Left renal cortex interstitium (tissue), 4 donors: ENCODE measurements around the gene ADRA2A. TPM values are rescaled to one million over a fixed set of nuclear protein-coding genes. Genes with fewer than 3 reads are reported as not detected.

ENCODE experiments used
- DNase-seq, 4 donors: peaks; one replicate each; pipeline ENCODE4 v3.0.0-alpha.2; 2013; ENCODE audit warnings: low read depth in 4 of 4, low spot score in 2 of 4, missing footprints in 1 of 4
- polyA plus RNA-seq, 4 donors: library from polyadenylated mRNA; unstranded; fragments of 120-200 nt; gene quantifications; one replicate each; pipeline ENCODE4 v1.2.1, GENCODE V29; 2013; ENCODE audit not compliant: insufficient read length in 4 of 4

The ADRA2A gene
- polyA plus RNA-seq, 4 donors, result 2.6 to 4.8 (median 3.3) TPM

GRCh38 chr10:111109501-111110242, 32.8 kb downstream of the ADRA2A start:
- DNase-seq, result peak in 1 of 4 donors; percentile 16

- no peak for DNase-seq
These were observed 33.9 kb downstream of the ADRA2A start for GRCh38 chr10:111110771-111111170.

- no peak for DNase-seq
These were observed 35.5 kb downstream of the ADRA2A start for GRCh38 chr10:111112333-111112732.

- no peak for DNase-seq
These were observed 36.6 kb downstream of the ADRA2A start for GRCh38 chr10:111113238-111113960.

- no peak for DNase-seq
These were observed 37.3 kb downstream of the ADRA2A start for GRCh38 chr10:111113961-111114757.

GRCh38 chr10:111114758-111115500, 38.1 kb downstream of the ADRA2A start:
- no peak for DNase-seq

GRCh38 chr10:111116211-111116610, 39.4 kb downstream of the ADRA2A start:
- no peak for DNase-seq

- DNase-seq, result no peak
These were observed 40.1 kb downstream of the ADRA2A start for GRCh38 chr10:111116762-111117445.

GRCh38 chr10:111117528-111118277, 40.9 kb downstream of the ADRA2A start:
- DNase-seq, result no peak

GRCh38 chr10:111118758-111119157, 41.9 kb downstream of the ADRA2A start:
- DNase-seq, result no peak

- no peak for DNase-seq
These were observed 42.8 kb downstream of the ADRA2A start for GRCh38 chr10:111119637-111120036.

- no peak for DNase-seq
These were observed 45.3 kb downstream of the ADRA2A start for GRCh38 chr10:111122127-111122526.

GRCh38 chr10:111123883-111124282, 47.1 kb downstream of the ADRA2A start:
- no peak for DNase-seq

- DNase-seq, result no peak
These were observed 48.3 kb downstream of the ADRA2A start for GRCh38 chr10:111125102-111125501.

GRCh38 chr10:111126077-111126476, 49.2 kb downstream of the ADRA2A start:
- no peak for DNase-seq

- no peak for DNase-seq
These were observed 50.4 kb downstream of the ADRA2A start for GRCh38 chr10:111127081-111127848.

GRCh38 chr10:111128331-111129180, 51.7 kb downstream of the ADRA2A start:
- no peak for DNase-seq

- no peak for DNase-seq
These were observed 52.5 kb downstream of the ADRA2A start for GRCh38 chr10:111129363-111129762.
